PFSK-1 (cell line): ENCODE results near the gene SLC39A11.

Experiments
- FOXP2 ChIP-seq: optimal IDR thresholded peaks from 2 replicates; pipeline ENCODE3; 2011; ENCODE audit warnings: borderline replicate concordance, control low read depth, inconsistent platforms; ENCODE audit not compliant: insufficient read depth; ENCODE audit errors: extremely low read length, extremely low read depth
- POLR2AphosphoS5 ChIP-seq: IDR thresholded peaks from 2 replicates; pipeline ENCODE4 v1.6.1; 2012; ENCODE audit warnings: low read depth, mild to moderate bottlenecking, control low read depth, low read length, moderate library complexity
- REST ChIP-seq, 2 experiments: IDR thresholded peaks; 2 replicates each; pipeline versions ENCODE4 v1.6.1 to v1.8.0; 2011 to 2012; ENCODE audit warnings: low read depth in 2 of 2, low read length in 2 of 2, control low read depth in 1 of 2, inconsistent platforms in 1 of 2, mild to moderate bottlenecking in 1 of 2, moderate library complexity in 1 of 2; ENCODE audit not compliant: insufficient read depth in 1 of 2
- SIN3A ChIP-seq: IDR thresholded peaks from 2 replicates; pipeline ENCODE4 v1.6.1; 2012; ENCODE audit warnings: mild to moderate bottlenecking, low read length, moderate library complexity, borderline replicate concordance; ENCODE audit not compliant: insufficient read depth
- TAF1 ChIP-seq: IDR thresholded peaks from 2 replicates; pipeline ENCODE4 v1.6.1; 2012; ENCODE audit warnings: low read length, control low read depth, borderline replicate concordance; ENCODE audit not compliant: insufficient read depth

Gene SLC39A11

GRCh38 chr17:72735592-72735991 lies 356.9 kb downstream of the SLC39A11 start:
- TF ChIP-seq SIN3A (no peak), REST (IDR thresholded peaks at IDR 0.05; ENCODE audit: insufficient read depth in 1 of 2, low read depth in 2 of 2, low read length in 2 of 2) (no peak), POLR2AphosphoS5 (no peak), TAF1 (no peak)

GRCh38 chr17:72735048-72735447 lies 357.4 kb downstream of the SLC39A11 start:
- no peak for TF ChIP-seq TAF1
- TF ChIP-seq SIN3A, result no peak
- TF ChIP-seq FOXP2, result no peak
- no peak for TF ChIP-seq REST (IDR thresholded peaks at IDR 0.05; ENCODE audit: insufficient read depth in 1 of 2, low read depth in 2 of 2, low read length in 2 of 2)
- no peak for TF ChIP-seq POLR2AphosphoS5

GRCh38 chr17:72734613-72735012 lies 357.9 kb downstream of the SLC39A11 start:
- TF ChIP-seq SIN3A (no peak), POLR2AphosphoS5 (no peak), FOXP2 (no peak), REST (IDR thresholded peaks at IDR 0.05; ENCODE audit: insufficient read depth in 1 of 2, low read depth in 2 of 2, low read length in 2 of 2) (no peak), TAF1 (no peak)

DNA sequence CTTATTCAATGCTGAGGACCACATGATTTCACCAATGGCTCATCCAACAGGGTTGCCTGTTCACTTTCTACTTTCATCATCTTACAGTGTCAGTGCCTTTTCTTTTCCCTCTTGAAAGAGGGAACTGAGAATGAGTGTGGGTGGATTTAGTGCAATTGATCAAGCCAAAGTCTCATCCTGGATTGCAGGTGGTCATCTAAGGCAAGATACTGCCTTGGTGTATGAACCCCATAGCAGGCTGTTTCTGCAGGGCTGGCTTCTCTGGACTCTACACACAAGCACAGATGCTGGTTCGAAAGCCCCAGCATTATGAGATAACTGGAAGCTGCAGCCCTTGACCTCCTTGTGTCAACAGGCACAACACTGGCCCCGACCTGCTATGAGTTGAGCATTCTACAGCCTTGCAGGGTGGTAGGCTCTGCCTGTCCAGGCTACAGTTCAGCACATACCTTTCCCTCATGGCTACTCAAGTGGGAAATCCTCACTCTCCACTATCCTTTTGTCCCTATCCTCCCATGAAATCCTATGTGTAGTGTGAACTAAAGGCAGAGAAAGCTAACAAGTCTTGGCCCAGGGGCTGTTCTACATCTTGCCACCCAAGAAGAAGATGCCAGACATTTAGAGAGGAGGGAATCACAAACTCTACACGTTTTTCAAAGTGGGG lies 358.7 kb downstream of the SLC39A11 start:
- TF ChIP-seq TAF1, result no peak
- TF ChIP-seq REST (IDR thresholded peaks at IDR 0.05; ENCODE audit: insufficient read depth in 1 of 2, low read depth in 2 of 2, low read length in 2 of 2), result no peak
- no peak for TF ChIP-seq FOXP2
- TF ChIP-seq POLR2AphosphoS5, result no peak
- no peak for TF ChIP-seq SIN3A

DNA sequence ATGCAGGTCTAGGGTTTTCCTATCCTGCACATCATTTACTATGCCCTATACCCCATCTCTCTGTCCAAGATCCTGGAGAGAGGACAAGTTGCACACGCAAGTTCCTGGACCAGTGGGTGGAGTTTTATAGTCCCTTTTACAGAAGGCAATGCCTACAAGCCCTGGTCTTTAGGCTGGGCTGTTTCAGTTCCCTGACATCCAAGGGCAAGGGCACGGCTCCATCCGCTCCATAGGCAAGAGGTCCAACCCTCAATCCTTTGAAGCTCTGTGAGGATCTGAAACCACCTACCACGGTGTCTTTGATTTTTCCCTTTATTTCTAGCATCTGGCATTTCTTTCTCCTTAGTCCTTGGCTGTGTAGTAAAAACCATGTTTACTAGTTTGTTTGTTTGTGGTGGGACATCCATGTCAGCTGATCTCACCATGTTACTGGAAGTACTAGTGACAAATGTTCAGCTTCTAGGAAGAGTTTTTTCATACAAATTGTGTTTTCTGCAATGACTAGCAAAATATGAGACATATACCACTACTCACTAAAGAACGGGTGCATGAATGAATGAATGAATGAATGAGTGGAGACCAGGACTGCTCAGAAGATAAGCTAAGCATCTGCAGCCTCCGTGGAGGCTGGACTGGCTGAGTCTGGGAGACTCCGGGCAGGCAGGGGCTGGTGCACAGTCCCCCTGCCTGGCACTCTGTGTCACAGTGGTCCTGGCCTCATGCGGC lies 359.4 kb downstream of the SLC39A11 start:
- TF ChIP-seq FOXP2 (no peak), REST (IDR thresholded peaks at IDR 0.05; ENCODE audit: insufficient read depth in 1 of 2, low read depth in 2 of 2, low read length in 2 of 2) (no peak), SIN3A (no peak), POLR2AphosphoS5 (no peak), TAF1 (no peak)
